HG03442 (cell line): ENCODE data around the gene ARL17B.
"Not testable (repeated sequence)": the region's sequence is repeated elsewhere in the genome, so short reads cannot be mapped to it uniquely, and the experiment has no call there.

Source experiments
- ATAC-seq: cut with Tn5 transposase; IDR thresholded peaks from one replicate; pipeline ENCODE4 v1.9.1; 2021; ENCODE audit warnings: mild to moderate bottlenecking, moderate library complexity; ENCODE audit not compliant: unreplicated experiment

The ARL17B gene

DNA sequence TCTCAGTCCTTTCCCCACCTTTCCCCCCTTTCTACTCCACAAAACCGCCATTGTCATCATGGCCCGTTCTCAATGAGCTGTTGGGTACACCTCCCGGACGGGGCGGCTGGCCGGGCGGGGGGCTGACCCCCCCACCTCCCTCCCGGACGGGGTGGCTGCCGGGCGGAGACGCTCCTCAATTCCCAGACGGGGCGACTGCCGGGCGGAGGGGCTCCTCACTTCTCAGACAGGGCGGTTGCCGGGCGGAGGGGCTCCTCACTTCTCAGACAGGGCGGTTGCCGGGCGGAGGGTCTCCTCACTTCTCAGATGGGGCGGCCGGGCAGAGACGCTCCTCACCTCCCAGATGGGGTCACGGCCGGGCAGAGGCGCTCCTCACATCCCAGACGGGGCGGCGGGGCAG lies 108.8 kb downstream of the ARL17B start:
- ATAC-seq, result not testable (repeated sequence)

GRCh38 chr17:46249153-46249552 lies 112.4 kb downstream of the ARL17B start:
- ATAC-seq, result not testable (repeated sequence)

DNA sequence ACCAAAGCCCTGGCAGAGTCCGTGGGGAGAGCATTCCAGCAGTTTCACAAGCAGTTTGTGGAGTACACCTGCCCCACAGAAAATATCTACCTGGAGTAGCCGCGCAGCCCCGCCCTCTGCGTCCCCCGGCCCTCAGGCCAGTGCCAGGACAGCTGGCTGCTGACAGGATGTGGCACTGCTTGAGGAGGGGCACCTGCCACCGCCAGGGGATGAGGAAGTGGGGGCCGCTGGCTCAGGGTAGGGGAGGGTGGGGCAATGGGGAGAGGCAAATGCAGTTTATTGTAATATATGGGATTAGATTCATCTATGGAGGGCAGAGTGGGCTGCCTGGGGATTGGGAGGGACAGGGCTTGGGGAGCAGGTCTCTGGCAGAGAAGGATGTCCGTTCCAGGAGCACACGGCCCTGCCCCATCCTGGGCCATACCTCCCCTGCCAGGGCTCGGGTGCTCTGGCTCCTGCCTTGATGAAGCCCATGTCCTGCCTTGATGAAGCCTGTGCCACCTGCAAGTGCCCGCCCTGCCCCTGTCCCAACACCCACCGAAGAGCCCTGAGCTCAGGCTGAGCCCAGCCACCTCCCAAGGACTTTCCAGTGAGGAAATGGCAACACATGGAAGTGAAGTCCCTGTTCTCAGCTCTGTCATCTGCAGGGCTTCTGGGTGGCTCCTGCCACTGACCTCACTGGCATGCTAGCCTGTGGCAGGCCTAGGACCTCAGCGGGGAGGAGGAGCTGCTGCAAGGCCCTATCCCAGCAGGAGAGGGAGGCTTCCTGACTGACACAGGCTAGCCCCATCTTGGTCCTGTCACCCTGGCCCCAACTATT lies 116.4 kb downstream of the ARL17B start:
- not testable (repeated sequence) for ATAC-seq

DNA sequence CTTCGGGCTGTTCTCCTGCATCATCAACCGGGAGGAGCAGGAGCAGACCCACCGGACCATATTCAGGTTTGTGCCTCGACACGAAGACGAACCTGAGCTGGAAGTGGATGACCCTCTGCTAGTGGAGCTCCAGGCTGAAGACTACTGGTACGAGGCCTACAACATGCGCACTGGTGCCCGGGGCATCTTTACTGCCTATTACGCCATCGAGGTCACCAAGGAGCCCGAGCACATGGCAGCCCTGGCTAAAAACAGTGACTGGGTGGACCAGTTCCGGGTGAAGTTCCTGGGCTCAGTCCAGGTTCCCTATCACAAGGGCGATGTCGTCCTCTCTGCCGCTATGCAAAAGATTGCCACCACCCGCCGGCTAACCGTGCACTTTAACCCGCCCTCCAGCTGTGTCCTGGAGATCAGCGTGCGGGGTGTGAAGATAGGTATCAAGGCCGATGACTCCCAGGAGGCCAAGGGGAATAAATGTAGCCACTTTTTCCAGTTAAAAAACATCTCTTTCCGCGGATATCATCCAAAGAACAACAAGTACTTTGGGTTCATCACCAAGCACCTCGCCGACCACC lies 117.1 kb downstream of the ARL17B start:
- not testable (repeated sequence) for ATAC-seq

DNA sequence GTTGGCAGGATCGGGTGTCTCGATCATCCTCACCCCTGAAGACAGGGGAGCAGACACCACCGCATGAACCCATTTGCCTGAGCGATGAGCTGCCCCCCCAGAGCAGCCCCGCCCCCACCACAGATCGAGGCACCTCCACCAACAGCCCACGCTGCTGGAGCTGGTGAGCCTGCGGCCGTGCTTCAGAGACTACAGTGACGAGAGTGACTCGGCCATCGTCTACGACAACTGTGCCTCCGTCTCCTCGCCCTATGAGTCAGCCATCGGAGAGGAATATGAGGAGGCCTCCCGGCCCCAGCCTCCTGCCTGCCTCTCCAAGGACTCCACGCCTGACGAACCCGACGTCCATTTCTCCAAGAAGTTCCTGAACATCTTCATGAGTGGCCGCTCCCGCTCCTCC lies 117.6 kb downstream of the ARL17B start:
- not testable (repeated sequence) for ATAC-seq

DNA sequence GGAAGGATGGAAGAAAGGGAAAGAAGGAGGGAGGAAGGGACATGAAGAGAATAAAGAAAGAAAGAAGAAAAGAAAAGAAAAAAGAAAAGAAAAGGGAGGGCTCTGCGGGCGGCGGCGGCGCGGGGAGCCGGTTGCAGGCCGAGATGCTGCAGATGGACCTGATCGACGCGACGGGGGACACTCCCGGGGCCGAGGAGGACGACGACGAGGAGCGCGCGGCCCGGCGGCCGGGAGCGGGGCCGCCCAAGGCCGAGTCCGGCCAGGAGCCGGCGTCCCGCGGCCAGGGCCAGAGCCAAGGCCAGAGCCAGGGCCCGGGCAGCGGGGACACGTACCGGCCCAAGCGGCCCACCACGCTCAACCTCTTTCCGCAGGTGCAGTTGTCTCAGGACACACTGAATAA lies 118.1 kb downstream of the ARL17B start:
- ATAC-seq, result not testable (repeated sequence)

GRCh38 chr17:46231359-46231758 lies 130.2 kb downstream of the ARL17B start:
- ATAC-seq, result not testable (repeated sequence)

- peak; percentile 99 for ATAC-seq
These were observed 136.2 kb downstream of the ARL17B start for GRCh38 chr17:46225274-46225794.

- peak; percentile 27 for ATAC-seq
These were observed 136.7 kb downstream of the ARL17B start for GRCh38 chr17:46224864-46225263.
